NB4 (cell line): ENCODE data around the gene SPATA31A6.
"Not testable (repeated sequence)": the region's sequence is repeated elsewhere in the genome, so short reads cannot be mapped to it uniquely, and the experiment has no call there.

Experiments
- CTCF ChIP-seq: IDR thresholded peaks from one replicate; pipeline ENCODE4 v1.5.1; 2012; ENCODE audit warnings: low read depth, low read length
- POLR2A ChIP-seq: IDR thresholded peaks from 2 replicates; pipeline ENCODE4 v1.6.1; 2011; ENCODE audit warnings: mild to moderate bottlenecking; ENCODE audit not compliant: insufficient read length; ENCODE audit errors: extremely low read depth

- TF ChIP-seq CTCF, POLR2A: not testable (repeated sequence)
These were observed 51.2 kb downstream of the SPATA31A6 start for GRCh38 chr9:42234610-42235009.
